OCI-LY7 (cell line): ENCODE results near the gene CDHR2. TPM values are rescaled to one million over a fixed set of nuclear protein-coding genes. Genes with fewer than 3 reads are reported as not detected.

Experiments used
- BruUV-seq: library from RNA; stranded (reverse); fragments of 400-500 nt; replicated peaks from 2 replicates; lab custom pipeline; 2021; lab: Mats Ljungman, UMichigan
- CTCF ChIA-PET: fragments of 300-600 bp; sonication (Branson Sonifier 250); formaldehyde crosslinking; loops from one replicate; lab custom pipeline; 2022; ENCODE audit warnings: antibody characterized with exemption; ENCODE audit not compliant: unreplicated experiment; lab: Charles Lee
- POLR2A ChIA-PET: fragments of 300-600 bp; sonication (Branson Sonifier 250); formaldehyde crosslinking; loops from one replicate; lab custom pipeline; 2022; ENCODE audit warnings: antibody characterized with exemption; lab: Charles Lee
- DNase-seq: peaks from one replicate; pipeline ENCODE4 v3.0.0-alpha.2; 2015; ENCODE audit warnings: low spot score
- H2AFZ ChIP-seq: fragments of 200-600 bp; sonication (generic), shearing (Covaris generic); 2 replicates; pipeline ENCODE4 v1.6.1; 2014; ENCODE audit warnings: mild to moderate bottlenecking, antibody characterized with exemption, low read length, moderate library complexity
- H3K27ac ChIP-seq: fragments of 200-600 bp; sonication (generic); 2 replicates; pipeline ENCODE4 v1.5.1; 2014; ENCODE audit warnings: mixed run types, low read depth, mild to moderate bottlenecking, moderate library complexity, low read length, inconsistent platforms; ENCODE audit not compliant: poor library complexity, severe bottlenecking
- H3K36me3 ChIP-seq: fragments of 200-600 bp; sonication (generic); 2 replicates; pipeline ENCODE4 v1.6.1; 2014; ENCODE audit warnings: mild to moderate bottlenecking, antibody characterized with exemption, low read length, moderate library complexity, mixed read lengths; ENCODE audit not compliant: insufficient read depth
- H3K4me1 ChIP-seq: fragments of 200-600 bp; sonication (generic); 2 replicates; pipeline ENCODE4 v1.5.1; 2014; ENCODE audit warnings: mild to moderate bottlenecking, low read length; ENCODE audit not compliant: insufficient read depth, poor library complexity, severe bottlenecking
- H3K4me2 ChIP-seq: fragments of 200-600 bp; sonication (generic); 2 replicates; pipeline ENCODE4 v1.6.1; 2014; ENCODE audit warnings: mild to moderate bottlenecking, low read length
- H3K4me3 ChIP-seq: fragments of 200-600 bp; sonication (generic); 2 replicates; pipeline ENCODE4 v1.5.1; 2014; ENCODE audit warnings: mild to moderate bottlenecking, low read depth, low read length; ENCODE audit not compliant: poor library complexity, severe bottlenecking
- H3K79me2 ChIP-seq: fragments of 200-600 bp; sonication (generic); 2 replicates; pipeline ENCODE4 v1.6.1; 2016; ENCODE audit warnings: low read depth, mild to moderate bottlenecking, low read length, moderate library complexity, mixed read lengths; ENCODE audit not compliant: insufficient read depth
- H3K9me2 ChIP-seq: fragments of 200-600 bp; sonication (generic); 2 replicates; pipeline ENCODE4 v1.6.1; 2016; ENCODE audit warnings: mild to moderate bottlenecking, low read length, mixed read lengths; ENCODE audit not compliant: insufficient read depth
- H3K9me3 ChIP-seq: fragments of 200-600 bp; sonication (generic); 2 replicates; pipeline ENCODE4 v1.6.1; 2014; ENCODE audit warnings: mild to moderate bottlenecking, mixed run types, low read length, mixed read lengths
- H4K20me1 ChIP-seq: fragments of 200-600 bp; sonication (generic); 2 replicates; pipeline ENCODE4 v1.6.1; 2014; ENCODE audit warnings: mild to moderate bottlenecking, antibody characterized with exemption, low read length, moderate library complexity, mixed read lengths; ENCODE audit not compliant: insufficient read depth
- CTCF ChIP-seq: fragments of 200-600 bp; sonication (generic); conservative IDR thresholded peaks from 2 replicates; pipeline ENCODE4 v1.5.1; 2014; ENCODE audit warnings: mild to moderate bottlenecking, antibody characterized with exemption, low read length, moderate library complexity, mixed read lengths
- EZH2phosphoT487 ChIP-seq: fragments of 200-600 bp; sonication (generic); IDR thresholded peaks from 2 replicates; pipeline ENCODE4 v1.6.1; 2018; ENCODE audit warnings: low read depth, borderline replicate concordance, mild to moderate bottlenecking, mixed run types, antibody characterized with exemption, low read length, moderate library complexity, mixed read lengths
- intact Hi-C: fragments of 100-400 bp; cut with micrococcal nuclease; formaldehyde crosslinking; loops from one replicate; pipeline ENCODE4 v1.10.0; 2022; ENCODE audit not compliant: unreplicated experiment
- total RNA-seq, 2 experiments: library from RNA; depleted of rRNA in 1 of 2; stranded (reverse); fragments of >200 nt in 1 of 2; shearing (Covaris generic) in 1 of 2; gene quantifications; 2 replicates each; pipeline ENCODE4 v1.2.3, GENCODE V29; 2014 to 2022

CDHR2 gene
- total RNA-seq, 2 experiments from 2014 or later = 0.25 to 3.8 TPM

DNA sequence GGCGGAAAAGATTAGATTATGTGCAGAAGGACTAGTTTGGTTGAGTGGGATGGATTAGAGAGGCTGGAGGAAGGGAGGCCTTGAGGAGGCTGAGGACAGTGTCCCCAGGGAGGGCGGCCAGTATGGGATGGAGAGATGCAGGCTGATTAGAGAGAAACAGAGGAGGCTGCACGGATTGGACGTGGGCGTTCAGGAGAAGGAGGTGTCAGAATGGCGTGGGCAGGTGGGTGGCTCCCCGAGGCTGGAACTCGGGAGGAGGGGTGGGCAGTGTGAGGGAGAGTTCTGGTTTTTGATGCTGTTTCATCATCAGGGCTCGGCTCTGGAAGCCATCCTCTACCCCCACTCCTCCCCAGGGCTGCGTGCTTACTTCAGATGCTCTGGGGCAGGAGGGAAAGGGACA is 13.0 kb downstream of the CDHR2 start:
- Histone ChIP-seq H2AFZ (no peak overlapping the region), H4K20me1 (no peaks in the 10 kb centered on the region), H3K4me1 (peaks cover 6% of the 10 kb centered on the region), H3K36me3 (no peaks in the 10 kb centered on the region), H3K79me2 (no peaks in the 10 kb centered on the region), H3K9me2 (no peaks in the 10 kb centered on the region), H3K4me2 (no peak overlapping the region), H3K27ac (no peak overlapping the region), H3K9me3 (no peaks in the 10 kb centered on the region), H3K4me3 (no peak overlapping the region)
- TF ChIP-seq CTCF = no peak
- no peak for TF ChIP-seq EZH2phosphoT487
- ChIA-PET POLR2A (no interaction called here), CTCF (no interaction called here)
- intact Hi-C loops = no loop called here
- no peak for DNase-seq
- no TSS peak for BruUV-seq

GRCh38 chr5:176564002-176564401 is 14.9 kb downstream of the CDHR2 start:
- Histone ChIP-seq H3K9me3 (no peaks in the 10 kb centered on the region), H3K79me2 (no peaks in the 10 kb centered on the region), H4K20me1 (no peaks in the 10 kb centered on the region), H3K4me3 (no peak overlapping the region), H3K4me2 (no peak overlapping the region), H3K36me3 (no peaks in the 10 kb centered on the region), H3K9me2 (no peaks in the 10 kb centered on the region), H3K4me1 (peaks cover 6% of the 10 kb centered on the region), H3K27ac (no peak overlapping the region), H2AFZ (no peak overlapping the region)
- ChIA-PET POLR2A (interaction anchor here (0.8 kb wide), 1 partner anchor 66 kb away, joined by 3 read pairs; the partner anchor contains the start of genes EIF4E1B and SNCB), CTCF (no interaction called here)
- intact Hi-C loops = no loop called here
- TF ChIP-seq EZH2phosphoT487 = no peak
- no TSS peak for BruUV-seq
- DNase-seq = no peak

- DNase-seq = no peak
- no peaks in the 10 kb centered on the region for H3K79me2 ChIP-seq
- CTCF ChIA-PET = no interaction called here
- no peaks in the 10 kb centered on the region for H3K9me2 ChIP-seq
- H4K20me1 ChIP-seq = no peaks in the 10 kb centered on the region
- no peak overlapping the region for H3K27ac ChIP-seq
- H2AFZ ChIP-seq = no peak overlapping the region
- no peak overlapping the region for H3K4me3 ChIP-seq
- H3K4me1 ChIP-seq = no peaks in the 10 kb centered on the region
- POLR2A ChIA-PET = no interaction called here
- H3K36me3 ChIP-seq = no peaks in the 10 kb centered on the region
- BruUV-seq = no TSS peak
- intact Hi-C loops = no loop called here
- TF ChIP-seq CTCF = no peak
- TF ChIP-seq EZH2phosphoT487 = no peak
- H3K9me3 ChIP-seq = no peaks in the 10 kb centered on the region
- no peak overlapping the region for H3K4me2 ChIP-seq
Measured at GRCh38 chr5:176565760-176566288, 16.7 kb downstream of the CDHR2 start.
